ENCODE data around the gene REX1BD.
A peak's percentile ranks its signal among the peaks of the same experiment; 100 is the strongest.

The REX1BD gene

GRCh38 chr19:18542941-18543813, 45.4 kb upstream of the REX1BD start, which contains the start of gene FKBP8:
FKBP8 (minus strand) TSS chr19:18543573; CDS start chr19:18541970, 1,603 bp downstream.
- peak within 1 kb of the TSS; percentile 59 for H3K4me3 ChIP-seq (ENCODE audit: low read depth, low read length)
- DNase-seq (ENCODE audit: low read depth), result peak; percentile 90
- no peak for TF ChIP-seq MAX (IDR thresholded peaks at IDR 0.05; ENCODE audit: low read depth, low read length)
- TF ChIP-seq MYC (IDR thresholded peaks at IDR 0.05; ENCODE audit: low read depth, low read length), result no peak
- no peak for TF ChIP-seq POLR2A (IDR thresholded peaks at IDR 0.05; ENCODE audit: extremely low read depth, insufficient read length)
- TF ChIP-seq CTCF (IDR thresholded peaks at IDR 0.05; ENCODE audit: low read depth, low read length), result no peak

GRCh38 chr19:18543814-18544475, 44.7 kb upstream of the REX1BD start:
- TF ChIP-seq POLR2A (IDR thresholded peaks at IDR 0.05; ENCODE audit: extremely low read depth, insufficient read length) (no peak), MAX (IDR thresholded peaks at IDR 0.05; ENCODE audit: low read depth, low read length) (no peak), CTCF (IDR thresholded peaks at IDR 0.05; ENCODE audit: low read depth, low read length) (no peak), MYC (IDR thresholded peaks at IDR 0.05; ENCODE audit: low read depth, low read length) (no peak)
- H3K4me3 ChIP-seq (ENCODE audit: low read depth, low read length), result peak overlapping the region; percentile 59
- peak; percentile 84 for DNase-seq (ENCODE audit: low read depth)

GRCh38 chr19:18551631-18552030, 37.0 kb upstream of the REX1BD start:
- H3K4me3 ChIP-seq (ENCODE audit: low read depth, low read length), result no peak overlapping the region
- TF ChIP-seq MAX (IDR thresholded peaks at IDR 0.05; ENCODE audit: low read depth, low read length), result no peak
- TF ChIP-seq POLR2A (IDR thresholded peaks at IDR 0.05; ENCODE audit: extremely low read depth, insufficient read length), result no peak
- no peak for TF ChIP-seq CTCF (IDR thresholded peaks at IDR 0.05; ENCODE audit: low read depth, low read length)
- no peak for TF ChIP-seq MYC (IDR thresholded peaks at IDR 0.05; ENCODE audit: low read depth, low read length)
- no peak for DNase-seq (ENCODE audit: low read depth)

GRCh38 chr19:18557411-18558201, 31.0 kb upstream of the REX1BD start, which contains the start of gene KXD1:
KXD1 (plus strand) TSS chr19:18557870; CDS start chr19:18562057, 4,187 bp downstream.
- DNase-seq (ENCODE audit: low read depth), result peak; percentile 99
- peak within 1 kb of the TSS; percentile 90 for H3K4me3 ChIP-seq (ENCODE audit: low read depth, low read length)
- peak; percentile 79 for TF ChIP-seq MYC (IDR thresholded peaks at IDR 0.05; ENCODE audit: low read depth, low read length)
- TF ChIP-seq CTCF (IDR thresholded peaks at IDR 0.05; ENCODE audit: low read depth, low read length), result no peak
- TF ChIP-seq MAX (IDR thresholded peaks at IDR 0.05; ENCODE audit: low read depth, low read length), result peak; percentile 84
- TF ChIP-seq POLR2A (IDR thresholded peaks at IDR 0.05; ENCODE audit: extremely low read depth, insufficient read length), result peak; percentile 78

- H3K4me3 ChIP-seq (ENCODE audit: low read depth, low read length), result peak overlapping the region; percentile 90
- no peak for TF ChIP-seq POLR2A (IDR thresholded peaks at IDR 0.05; ENCODE audit: extremely low read depth, insufficient read length)
- TF ChIP-seq MYC (IDR thresholded peaks at IDR 0.05; ENCODE audit: low read depth, low read length), result no peak
- no peak for TF ChIP-seq MAX (IDR thresholded peaks at IDR 0.05; ENCODE audit: low read depth, low read length)
- no peak for TF ChIP-seq CTCF (IDR thresholded peaks at IDR 0.05; ENCODE audit: low read depth, low read length)
- DNase-seq (ENCODE audit: low read depth), result no peak
Measured at GRCh38 chr19:18558202-18558555, 30.4 kb upstream of the REX1BD start.
